Activated CD4-positive, alpha-beta T cell treated with anti-CD3 and anti-CD28 coated beads, Interleukin-2, Interleukin-4, amounts not matched to agents 100 ng/mL and 50 ng/mL, durations not matched to agents 16 hours and 8 hours (primary cell): Measurements from ENCODE around the gene INAVA.
"Not testable (repeated sequence)": the region's sequence is repeated elsewhere in the genome, so short reads cannot be mapped to it uniquely, and the experiment has no call there.

ENCODE experiments used
- DNase-seq: peaks from one replicate; pipeline ENCODE4 v3.0.0-alpha.2; 2020; ENCODE audit warnings: low spot score

Gene INAVA

DNA sequence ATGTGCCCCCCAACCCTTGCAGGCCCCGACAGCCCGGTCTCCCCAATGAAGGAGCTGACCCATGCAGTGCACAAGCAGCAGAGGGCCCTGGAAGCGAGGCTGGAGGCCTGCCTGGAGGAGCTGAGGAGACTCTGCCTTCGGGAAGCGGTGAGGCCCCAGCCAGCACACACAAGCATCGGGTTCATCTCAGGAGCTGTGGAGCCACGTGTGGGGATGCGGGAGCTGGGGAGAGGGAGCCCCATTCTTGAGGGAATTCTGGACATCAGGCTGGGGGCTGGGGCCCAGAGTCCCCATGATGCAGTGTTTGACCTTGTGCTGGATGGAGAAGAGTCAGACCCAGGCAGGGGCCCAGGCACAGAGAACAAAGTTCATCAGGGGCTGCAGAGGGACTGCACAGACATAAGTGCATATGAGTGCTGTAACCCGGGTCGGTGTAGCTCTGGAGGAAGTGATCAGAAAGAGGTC is 4.8 kb downstream of the INAVA start:
- no peak for DNase-seq

- no peak for DNase-seq
These were observed 5.5 kb downstream of the INAVA start for GRCh38 chr1:200899954-200900867.

DNA sequence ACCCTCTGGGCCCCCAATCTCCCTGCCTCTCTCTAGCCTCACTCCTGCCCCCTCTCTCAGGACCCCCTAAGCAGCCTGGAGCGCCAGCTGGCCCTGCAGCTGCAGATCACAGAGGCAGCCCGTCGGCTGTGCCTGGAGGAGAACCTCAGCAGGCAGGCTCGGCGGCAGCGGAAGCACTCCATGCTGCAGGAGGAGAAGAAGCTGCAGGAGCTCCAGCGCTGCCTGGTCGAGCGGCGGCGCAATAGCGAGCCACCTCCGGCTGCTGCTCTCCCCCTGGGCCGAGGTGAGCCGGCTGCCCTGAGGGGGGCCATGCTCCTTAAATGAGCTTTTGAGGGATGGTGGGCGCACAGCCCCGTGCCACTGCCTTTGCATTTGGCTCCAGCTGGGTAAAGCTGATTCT is 6.2 kb downstream of the INAVA start:
- no peak for DNase-seq

GRCh38 chr1:200901350-200901749 is 6.7 kb downstream of the INAVA start:
- DNase-seq = no peak

- DNase-seq = no peak
These were observed 7.2 kb downstream of the INAVA start for GRCh38 chr1:200901796-200902444.

GRCh38 chr1:200903793-200904192 is 9.1 kb downstream of the INAVA start:
- DNase-seq = no peak

DNA sequence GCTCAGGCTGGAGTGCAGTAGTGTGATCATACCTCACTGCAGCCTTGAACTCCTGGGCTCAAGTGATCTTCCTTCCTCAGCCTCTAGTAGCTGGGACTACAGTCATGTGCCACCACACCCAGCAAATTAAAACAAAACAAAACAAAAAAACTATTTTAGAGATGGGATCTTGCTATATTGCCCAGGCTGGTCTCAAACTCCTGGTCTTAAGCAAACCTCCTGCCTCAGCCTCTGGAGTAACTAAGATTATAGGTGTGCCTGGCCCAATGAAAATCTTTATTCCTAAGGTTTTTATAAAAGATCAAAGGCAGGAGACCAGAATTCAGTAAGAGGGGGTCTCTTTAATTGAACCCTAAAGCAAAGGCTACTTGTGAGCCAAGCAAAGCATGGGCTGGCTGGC is 10.1 kb downstream of the INAVA start:
- DNase-seq = no peak

DNA sequence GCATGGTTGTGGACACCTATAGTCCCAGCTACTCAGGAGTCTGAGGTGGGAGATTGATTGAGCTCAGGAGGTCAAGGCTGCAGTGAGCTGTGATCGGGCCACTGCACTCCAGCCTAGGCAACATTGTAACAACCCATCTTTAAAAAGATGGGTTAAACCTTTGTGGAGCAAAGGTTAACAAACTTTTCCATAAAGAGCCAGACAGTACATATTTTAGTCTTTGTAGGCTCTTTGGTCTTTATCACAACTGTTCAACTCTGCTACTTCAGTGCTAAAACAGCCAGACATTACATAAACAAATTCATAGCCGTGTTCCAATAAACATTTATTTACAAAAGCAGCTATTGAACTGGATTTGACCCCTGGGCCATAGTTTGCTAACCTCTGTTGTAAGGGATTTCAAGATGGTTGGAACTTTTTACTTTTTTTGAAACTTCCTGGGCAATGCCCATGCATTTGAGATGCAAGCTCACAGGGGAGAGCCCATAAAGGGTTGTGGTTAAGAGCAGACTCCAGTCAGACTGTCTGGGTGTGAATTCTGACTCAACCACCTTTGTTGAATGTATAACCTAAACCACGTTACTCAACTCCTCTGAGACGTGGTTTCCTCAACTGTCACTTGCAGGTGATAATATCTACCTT is 10.8 kb downstream of the INAVA start:
- DNase-seq = peak; percentile 80

GRCh38 chr1:200906491-200906890 is 11.8 kb downstream of the INAVA start:
- no peak for DNase-seq

- no peak for DNase-seq
These were observed 13.0 kb downstream of the INAVA start for GRCh38 chr1:200907611-200908097.

- DNase-seq = no peak
These were observed 13.6 kb downstream of the INAVA start for GRCh38 chr1:200908191-200908868.

- no peak for DNase-seq
These were observed 14.4 kb downstream of the INAVA start for GRCh38 chr1:200909071-200909470.

GRCh38 chr1:200909757-200910239 is 15.1 kb downstream of the INAVA start:
- DNase-seq = no peak

DNA sequence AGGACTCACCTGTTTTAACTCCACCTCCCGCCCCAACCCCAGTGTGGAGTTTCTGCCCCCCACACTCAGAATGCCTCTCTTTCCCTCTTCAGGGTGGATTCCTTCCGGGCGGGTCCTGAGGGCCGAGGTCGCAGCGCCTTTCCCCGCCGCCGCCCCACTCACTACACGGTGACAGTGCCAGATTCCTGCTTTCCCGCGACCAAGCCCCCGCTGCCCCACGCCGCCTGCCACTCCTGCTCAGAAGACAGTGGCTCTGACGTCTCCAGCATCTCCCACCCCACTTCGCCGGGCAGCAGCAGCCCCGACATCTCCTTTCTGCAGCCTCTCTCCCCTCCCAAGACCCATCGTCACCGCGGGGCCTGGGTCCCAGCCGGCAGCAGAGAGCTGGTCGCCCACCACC is 16.7 kb downstream of the INAVA start:
- DNase-seq = no peak

GRCh38 chr1:200911936-200912335 is 17.2 kb downstream of the INAVA start:
- not testable (repeated sequence) for DNase-seq

- DNase-seq = no peak
These were observed 18.2 kb downstream of the INAVA start for GRCh38 chr1:200912737-200913407.

GRCh38 chr1:200916152-200916551 is 21.5 kb downstream of the INAVA start:
- no peak for DNase-seq

DNA sequence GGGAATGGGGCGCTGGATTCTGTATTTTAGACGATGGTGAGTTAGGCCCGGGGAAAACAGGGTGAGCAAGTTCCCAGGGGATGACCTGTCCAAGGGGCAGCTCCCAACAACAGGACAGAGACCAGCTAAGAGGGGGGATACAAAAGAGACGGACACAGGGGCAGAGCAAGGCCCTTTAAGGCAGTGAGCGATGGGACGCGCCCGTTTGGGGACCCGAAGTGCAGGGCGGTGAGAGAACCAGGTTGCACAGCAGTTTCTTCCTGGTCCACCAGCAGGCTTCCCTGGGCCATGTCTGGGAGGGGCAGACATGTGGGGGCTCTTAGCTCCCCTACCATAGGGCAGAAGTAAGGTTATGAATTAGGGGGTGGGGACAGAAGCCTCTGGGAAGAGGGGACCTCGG is 22.0 kb downstream of the INAVA start:
- DNase-seq = no peak

- DNase-seq = no peak
These were observed 22.7 kb downstream of the INAVA start for GRCh38 chr1:200917291-200917817.

GRCh38 chr1:200918006-200918405 is 23.3 kb downstream of the INAVA start:
- DNase-seq = no peak

DNA sequence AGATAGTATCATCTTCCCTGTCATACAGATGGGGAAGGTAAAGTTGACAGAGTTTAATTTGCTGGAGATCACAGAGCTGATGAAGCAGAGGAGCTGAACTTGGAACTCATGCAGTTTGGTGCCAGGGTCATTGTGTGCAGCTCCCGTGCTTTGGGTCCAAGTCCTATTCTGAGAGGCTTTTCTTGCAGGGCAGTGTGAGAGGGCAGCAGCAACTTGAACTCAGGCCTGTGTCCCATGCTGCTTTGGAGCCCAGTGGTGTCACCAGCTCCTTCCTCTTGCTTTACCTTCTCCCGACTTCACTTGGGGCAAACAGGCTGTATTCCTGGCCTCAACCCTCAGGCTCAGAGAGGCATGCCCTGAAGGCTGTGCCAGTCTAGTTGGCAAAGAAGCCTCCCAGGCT is 24.7 kb downstream of the INAVA start:
- DNase-seq = no peak
